ENCODE data around the gene LRMDA. TPM values are rescaled to one million over a fixed set of nuclear protein-coding genes. Genes with fewer than 3 reads are reported as not detected.

Gene LRMDA
- total and polyA plus RNA-seq, 10 of the 15 experiments (the other 5 are each of a cell fraction or from before 2014, with no cell fraction given), result 0.07 to 0.54 (median 0.29) TPM; not detected in 4

GRCh38 chr10:75929630-75930161 lies 498.3 kb downstream of the LRMDA start:
- H2AFZ ChIP-seq (ENCODE audit: control insufficient read depth, low read depth, low read length), result no peak overlapping the region
- H3K4me2 ChIP-seq (ENCODE audit: control insufficient read depth, insufficient read depth), result no peak overlapping the region
- POLR2A ChIA-PET, result no interaction called here
- H3K36me3 ChIP-seq (ENCODE audit: control insufficient read depth in 2 of 2, insufficient read depth in 2 of 2, low read length in 1 of 2), result no peaks in the 10 kb centered on the region; a peak in 1 of 4 replicates
- H3K4me3 ChIP-seq, result no peak overlapping the region
- no peaks in the 10 kb centered on the region for H3K27me3 ChIP-seq (replicated peaks in 1 of 2; ENCODE audit: control insufficient read depth in 2 of 2, insufficient read depth in 2 of 2, low read length in 1 of 2)
- SMC1A ChIA-PET (ENCODE audit: uncharacterized antibody, unreplicated experiment), result interaction anchor here (1.1 to 1.3 kb wide), 2 partner anchors 10 to 13 kb away, joined by 3 read pairs; no protein-coding TSS in a partner anchor
- no TSS peak for BruUV-seq (replicated peaks)
- H4K20me1 ChIP-seq (ENCODE audit: control insufficient read depth, insufficient read depth), result no peaks in the 10 kb centered on the region
- H3K9me3 ChIP-seq (replicated peaks; ENCODE audit: control insufficient read depth, insufficient read depth, low read length), result no peaks in the 10 kb centered on the region
- FAIRE-seq (no peak), ATAC-seq (no peak), DNase-seq (ENCODE audit: low read depth, low spot score) (no peak)
- RAD21 ChIA-PET (ENCODE audit: unreplicated experiment), result no interaction called here
- no peak overlapping the region for H3K9ac ChIP-seq (ENCODE audit: control insufficient read depth, insufficient read depth, low read length)
- intact Hi-C loops (cut with micrococcal nuclease; ENCODE audit: unreplicated experiment), result no loop called here
- H3K4me1 ChIP-seq (ENCODE audit: control insufficient read depth, insufficient read depth, low read length), result no peaks in the 10 kb centered on the region
- TF ChIP-seq SRF (IDR thresholded peaks at IDR 0.05; ENCODE audit: low read depth in 2 of 2, low read length in 2 of 2) (no peak), MXI1 (IDR thresholded peaks at IDR 0.05; ENCODE audit: low read depth, low read length) (no peak), ZZZ3 (IDR thresholded peaks at IDR 0.05; ENCODE audit: control insufficient read depth, insufficient read length, low read depth) (no peak), NFYB (IDR thresholded peaks at IDR 0.05; ENCODE audit: insufficient read depth, low read depth, low read length) (no peak), SIX5 (IDR thresholded peaks at IDR 0.05; ENCODE audit: low read depth, low read length, severe bottlenecking) (no peak), YBX1 (IDR thresholded peaks at IDR 0.05) (no peak), IKZF2 (IDR thresholded peaks at IDR 0.05) (no peak), ETV6 (conservative IDR thresholded peaks at IDR 0.05 in 1 of 2, IDR thresholded peaks at IDR 0.05 in 1 of 2; ENCODE audit: borderline replicate concordance in 1 of 2, low read depth in 1 of 2) (no peak), NBN (IDR thresholded peaks at IDR 0.05) (no peak), SUPT20H (IDR thresholded peaks at IDR 0.05; ENCODE audit: borderline replicate concordance, control insufficient read depth, low read depth, low read length) (no peak), TCF7 (IDR thresholded peaks at IDR 0.05; ENCODE audit: borderline replicate concordance) (no peak), MTA2 (IDR thresholded peaks at IDR 0.05; ENCODE audit: low read depth) (no peak), RAD51 (IDR thresholded peaks at IDR 0.05) (no peak)
- TF ChIP-seq, protein P1, sequence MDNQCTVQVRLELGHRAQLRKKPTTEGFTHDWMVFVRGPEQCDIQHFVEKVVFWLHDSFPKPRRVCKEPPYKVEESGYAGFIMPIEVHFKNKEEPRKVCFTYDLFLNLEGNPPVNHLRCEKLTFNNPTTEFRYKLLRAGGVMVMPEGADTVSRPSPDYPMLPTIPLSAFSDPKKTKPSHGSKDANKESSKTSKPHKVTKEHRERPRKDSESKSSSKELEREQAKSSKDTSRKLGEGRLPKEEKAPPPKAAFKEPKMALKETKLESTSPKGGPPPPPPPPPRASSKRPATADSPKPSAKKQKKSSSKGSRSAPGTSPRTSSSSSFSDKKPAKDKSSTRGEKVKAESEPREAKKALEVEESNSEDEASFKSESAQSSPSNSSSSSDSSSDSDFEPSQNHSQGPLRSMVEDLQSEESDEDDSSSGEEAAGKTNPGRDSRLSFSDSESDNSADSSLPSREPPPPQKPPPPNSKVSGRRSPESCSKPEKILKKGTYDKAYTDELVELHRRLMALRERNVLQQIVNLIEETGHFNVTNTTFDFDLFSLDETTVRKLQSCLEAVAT (IDR thresholded peaks at IDR 0.05), result no peak
- TF ChIP-seq, protein P2, sequence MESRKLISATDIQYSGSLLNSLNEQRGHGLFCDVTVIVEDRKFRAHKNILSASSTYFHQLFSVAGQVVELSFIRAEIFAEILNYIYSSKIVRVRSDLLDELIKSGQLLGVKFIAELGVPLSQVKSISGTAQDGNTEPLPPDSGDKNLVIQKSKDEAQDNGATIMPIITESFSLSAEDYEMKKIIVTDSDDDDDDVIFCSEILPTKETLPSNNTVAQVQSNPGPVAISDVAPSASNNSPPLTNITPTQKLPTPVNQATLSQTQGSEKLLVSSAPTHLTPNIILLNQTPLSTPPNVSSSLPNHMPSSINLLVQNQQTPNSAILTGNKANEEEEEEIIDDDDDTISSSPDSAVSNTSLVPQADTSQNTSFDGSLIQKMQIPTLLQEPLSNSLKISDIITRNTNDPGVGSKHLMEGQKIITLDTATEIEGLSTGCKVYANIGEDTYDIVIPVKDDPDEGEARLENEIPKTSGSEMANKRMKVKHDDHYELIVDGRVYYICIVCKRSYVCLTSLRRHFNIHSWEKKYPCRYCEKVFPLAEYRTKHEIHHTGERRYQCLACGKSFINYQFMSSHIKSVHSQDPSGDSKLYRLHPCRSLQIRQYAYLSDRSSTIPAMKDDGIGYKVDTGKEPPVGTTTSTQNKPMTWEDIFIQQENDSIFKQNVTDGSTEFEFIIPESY (IDR thresholded peaks at IDR 0.05), result no peak
- TF ChIP-seq, protein P3, sequence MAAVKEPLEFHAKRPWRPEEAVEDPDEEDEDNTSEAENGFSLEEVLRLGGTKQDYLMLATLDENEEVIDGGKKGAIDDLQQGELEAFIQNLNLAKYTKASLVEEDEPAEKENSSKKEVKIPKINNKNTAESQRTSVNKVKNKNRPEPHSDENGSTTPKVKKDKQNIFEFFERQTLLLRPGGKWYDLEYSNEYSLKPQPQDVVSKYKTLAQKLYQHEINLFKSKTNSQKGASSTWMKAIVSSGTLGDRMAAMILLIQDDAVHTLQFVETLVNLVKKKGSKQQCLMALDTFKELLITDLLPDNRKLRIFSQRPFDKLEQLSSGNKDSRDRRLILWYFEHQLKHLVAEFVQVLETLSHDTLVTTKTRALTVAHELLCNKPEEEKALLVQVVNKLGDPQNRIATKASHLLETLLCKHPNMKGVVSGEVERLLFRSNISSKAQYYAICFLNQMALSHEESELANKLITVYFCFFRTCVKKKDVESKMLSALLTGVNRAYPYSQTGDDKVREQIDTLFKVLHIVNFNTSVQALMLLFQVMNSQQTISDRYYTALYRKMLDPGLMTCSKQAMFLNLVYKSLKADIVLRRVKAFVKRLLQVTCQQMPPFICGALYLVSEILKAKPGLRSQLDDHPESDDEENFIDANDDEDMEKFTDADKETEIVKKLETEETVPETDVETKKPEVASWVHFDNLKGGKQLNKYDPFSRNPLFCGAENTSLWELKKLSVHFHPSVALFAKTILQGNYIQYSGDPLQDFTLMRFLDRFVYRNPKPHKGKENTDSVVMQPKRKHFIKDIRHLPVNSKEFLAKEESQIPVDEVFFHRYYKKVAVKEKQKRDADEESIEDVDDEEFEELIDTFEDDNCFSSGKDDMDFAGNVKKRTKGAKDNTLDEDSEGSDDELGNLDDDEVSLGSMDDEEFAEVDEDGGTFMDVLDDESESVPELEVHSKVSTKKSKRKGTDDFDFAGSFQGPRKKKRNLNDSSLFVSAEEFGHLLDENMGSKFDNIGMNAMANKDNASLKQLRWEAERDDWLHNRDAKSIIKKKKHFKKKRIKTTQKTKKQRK (IDR thresholded peaks at IDR 0.05; ENCODE audit: low read depth, low read length), result no peak
- no peaks in the 10 kb centered on the region for H3K79me2 ChIP-seq (ENCODE audit: control insufficient read depth, insufficient read depth, low read length)
- in situ Hi-C loops (cut with MboI), result no loop called here
- no peak overlapping the region for H3K27ac ChIP-seq (ENCODE audit: control insufficient read depth, insufficient read depth)
- 6% methylated on average over 2 of the region's 2 CpGs for WGBS (ENCODE audit: insufficient coverage, insufficient replicate concordance, low lambda C conversion rate, missing lambda C conversion rate)
- CTCF ChIA-PET, result interaction anchor here (0.8 to 1.6 kb wide), 2 partner anchors 9 to 19 kb away, joined by 3 read pairs; no protein-coding TSS in a partner anchor

Data from GM12878 (cell line).